GM13977 (cell line): ENCODE data around the gene PTPRG.

Source experiments
- DNase-seq: peaks from one replicate; pipeline ENCODE4 v3.0.0; 2012; ENCODE audit warnings: low spot score
- in situ Hi-C: fragments of 300-500 bp; cut with MboI; formaldehyde crosslinking; loops from one replicate; pipeline ENCODE4 v1.12.0; 2022; ENCODE audit warnings: low sequenced_read_pairs, low pct_unique_long_range_greater_than_20kb, mixed read lengths, inconsistent platforms; ENCODE audit not compliant: unreplicated experiment
- TF ChIP-seq, protein P1 (sequence below): IDR thresholded peaks from 2 replicates; pipeline ENCODE4 v1.5.1; 2012; ENCODE audit warnings: mild to moderate bottlenecking, control low read depth; ENCODE audit not compliant: insufficient read depth; ENCODE audit errors: extremely low read depth, missing control alignments

PTPRG gene

DNA sequence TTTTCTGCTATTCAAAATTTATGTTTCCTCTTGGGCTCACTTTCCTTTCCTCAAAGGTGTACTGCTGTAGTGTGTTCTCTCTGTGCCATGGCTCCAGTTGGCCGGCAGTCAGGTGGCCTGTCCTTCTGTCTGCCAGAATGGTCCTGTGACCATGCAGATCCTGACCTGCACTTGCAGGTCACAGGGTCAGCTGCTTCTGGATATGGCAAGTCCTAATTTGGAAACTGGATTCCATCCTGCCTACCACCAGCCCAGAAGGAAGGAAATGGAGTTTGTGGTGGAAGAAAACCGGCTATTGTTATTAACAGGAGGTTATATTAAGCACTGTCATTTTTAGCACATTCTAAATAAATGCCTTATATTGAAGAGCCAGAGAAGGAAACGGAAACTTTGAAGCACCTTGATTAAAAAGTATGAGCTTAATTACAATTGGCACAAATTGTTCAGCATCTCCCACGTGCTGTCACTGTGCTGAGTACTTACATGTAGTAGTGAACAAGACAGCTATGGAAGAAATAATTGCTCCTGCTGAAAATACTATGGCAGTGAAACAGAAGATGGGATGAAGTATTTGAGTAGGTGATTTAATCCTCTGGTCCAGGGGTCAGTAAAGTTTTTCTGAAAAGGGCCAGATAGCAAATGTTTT, 362.8 kb downstream of the PTPRG start:
- TF ChIP-seq, protein P1, sequence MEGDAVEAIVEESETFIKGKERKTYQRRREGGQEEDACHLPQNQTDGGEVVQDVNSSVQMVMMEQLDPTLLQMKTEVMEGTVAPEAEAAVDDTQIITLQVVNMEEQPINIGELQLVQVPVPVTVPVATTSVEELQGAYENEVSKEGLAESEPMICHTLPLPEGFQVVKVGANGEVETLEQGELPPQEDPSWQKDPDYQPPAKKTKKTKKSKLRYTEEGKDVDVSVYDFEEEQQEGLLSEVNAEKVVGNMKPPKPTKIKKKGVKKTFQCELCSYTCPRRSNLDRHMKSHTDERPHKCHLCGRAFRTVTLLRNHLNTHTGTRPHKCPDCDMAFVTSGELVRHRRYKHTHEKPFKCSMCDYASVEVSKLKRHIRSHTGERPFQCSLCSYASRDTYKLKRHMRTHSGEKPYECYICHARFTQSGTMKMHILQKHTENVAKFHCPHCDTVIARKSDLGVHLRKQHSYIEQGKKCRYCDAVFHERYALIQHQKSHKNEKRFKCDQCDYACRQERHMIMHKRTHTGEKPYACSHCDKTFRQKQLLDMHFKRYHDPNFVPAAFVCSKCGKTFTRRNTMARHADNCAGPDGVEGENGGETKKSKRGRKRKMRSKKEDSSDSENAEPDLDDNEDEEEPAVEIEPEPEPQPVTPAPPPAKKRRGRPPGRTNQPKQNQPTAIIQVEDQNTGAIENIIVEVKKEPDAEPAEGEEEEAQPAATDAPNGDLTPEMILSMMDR, result no peak
- in situ Hi-C loops, result no loop called here
- DNase-seq, result no peak

DNA sequence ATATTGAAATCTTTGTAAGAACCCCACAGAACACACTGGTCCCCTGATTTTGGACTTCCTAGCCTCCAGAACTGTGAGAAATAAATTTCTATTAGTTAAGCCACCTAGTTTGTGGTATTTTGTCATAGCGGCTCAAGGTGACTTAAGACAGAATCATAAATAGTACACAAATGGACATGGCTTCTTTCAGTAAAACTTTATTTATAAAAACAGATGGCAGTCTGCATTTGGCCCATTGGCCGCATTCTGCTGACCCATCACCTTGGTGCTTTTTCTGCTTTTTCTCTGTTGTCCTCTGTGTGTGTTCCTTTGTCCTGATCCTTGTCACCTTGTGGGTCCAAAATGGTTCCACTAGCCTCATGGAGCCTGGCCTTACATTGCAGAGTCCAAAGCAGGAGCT, 363.6 kb downstream of the PTPRG start:
- DNase-seq, result no peak
- TF ChIP-seq, protein P1, result no peak
- in situ Hi-C loops, result no loop called here

DNA sequence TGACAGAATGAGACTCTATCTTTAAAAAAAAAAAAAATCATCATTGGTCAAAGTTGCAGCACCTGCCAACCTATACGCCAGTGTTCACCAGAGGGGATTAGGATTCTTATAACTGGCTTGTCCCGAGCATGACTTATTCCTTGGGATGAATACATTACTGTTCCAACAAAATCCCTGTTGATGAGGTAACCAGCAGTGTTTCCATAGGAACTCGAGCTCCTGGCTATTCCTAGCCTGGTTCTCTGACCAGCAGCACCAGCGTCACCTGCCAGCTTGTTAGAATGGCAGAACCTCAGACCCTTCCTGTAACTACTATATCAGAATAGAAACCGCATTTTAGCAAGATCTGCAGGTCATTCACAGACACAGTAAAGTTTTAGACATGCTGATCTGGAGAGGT, 364.4 kb downstream of the PTPRG start:
- in situ Hi-C loops, result no loop called here
- no peak for DNase-seq
- TF ChIP-seq, protein P1, result no peak

DNA sequence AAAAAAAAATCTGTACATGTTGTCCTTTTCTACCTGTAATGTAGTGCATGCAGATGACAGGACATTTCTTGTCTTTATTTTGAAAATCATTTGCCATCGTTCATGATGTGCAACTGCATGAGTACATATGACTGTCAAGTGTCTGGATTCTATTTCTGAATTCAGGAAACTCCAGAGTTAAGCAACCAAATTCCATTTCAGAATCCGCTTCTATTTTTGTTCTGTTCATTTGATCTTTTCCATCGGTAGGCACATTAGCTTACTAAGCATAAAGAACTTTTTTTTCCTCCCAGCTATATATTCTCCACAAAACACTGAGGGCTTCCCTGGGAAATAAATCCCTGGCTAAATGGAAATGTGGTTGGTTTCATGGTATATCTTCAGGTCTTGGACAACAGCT, 365.6 kb downstream of the PTPRG start:
- TF ChIP-seq, protein P1, result no peak
- DNase-seq, result no peak
- in situ Hi-C loops, result no loop called here

DNA sequence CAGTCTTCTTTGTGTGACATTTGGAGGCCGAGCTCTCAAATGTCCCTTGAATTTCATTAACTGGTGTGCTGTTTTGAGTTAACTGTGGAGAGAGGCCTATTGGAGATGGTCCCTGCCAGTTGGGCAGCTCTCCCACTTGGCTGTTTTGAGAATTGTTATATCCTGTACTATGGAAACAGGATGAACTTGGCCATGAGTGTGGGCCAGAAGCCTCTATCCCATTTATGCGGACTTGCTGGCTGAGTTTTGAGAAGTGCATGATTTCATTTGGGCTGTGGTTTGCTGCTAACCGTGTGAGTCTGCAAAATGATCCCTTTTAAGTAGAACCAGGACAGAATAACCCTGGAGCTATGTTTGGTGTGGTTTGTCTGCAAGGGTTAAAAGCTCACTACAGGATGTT, 366.0 kb downstream of the PTPRG start:
- TF ChIP-seq, protein P1, result no peak
- in situ Hi-C loops, result no loop called here
- no peak for DNase-seq

DNA sequence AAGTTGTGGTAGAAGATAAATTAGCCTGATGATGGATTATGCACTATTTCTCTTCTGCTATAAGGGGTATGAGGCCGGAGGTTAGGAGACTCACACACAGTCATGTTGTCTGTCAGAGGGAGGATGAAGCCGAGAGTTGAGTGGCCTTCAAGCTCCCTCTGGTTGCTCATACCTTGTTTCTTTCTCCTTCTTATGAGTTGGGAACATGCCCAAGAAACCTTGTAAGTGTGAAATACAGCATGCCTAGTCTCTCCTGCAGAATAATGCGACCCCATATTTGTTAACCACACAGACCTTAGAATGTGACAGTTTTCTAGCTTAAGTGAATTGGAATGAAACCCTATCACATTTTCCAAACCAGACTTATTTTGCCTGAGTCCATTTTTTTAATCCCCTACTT, 366.7 kb downstream of the PTPRG start:
- in situ Hi-C loops, result no loop called here
- TF ChIP-seq, protein P1, result no peak
- no peak for DNase-seq
